B cell (primary cell): ENCODE results near the gene ZNF277. TPM values are rescaled to one million over a fixed set of nuclear protein-coding genes. Genes with fewer than 3 reads are reported as not detected.

Experiments used
- ATAC-seq: fragments of 200-7000 bp; cut with Tn5 transposase; one replicate; pipeline ENCODE4 v1.10.0; 2021; ENCODE audit warnings: low read depth, mild to moderate bottlenecking, moderate number of reproducible peaks, moderate library complexity
- CTCF ChIA-PET: fragments of 350-600 bp; sonication (Branson Sonifier 250); formaldehyde crosslinking; loops from one replicate; lab custom pipeline; 2021; ENCODE audit warnings: antibody characterized with exemption, inconsistent platforms; lab: Charles Lee
- POLR2A ChIA-PET: fragments of 350-600 bp; sonication (Branson Sonifier 250); formaldehyde crosslinking; loops from one replicate; lab custom pipeline; 2021; ENCODE audit warnings: antibody characterized with exemption; lab: Charles Lee
- DNase-seq: peaks from one replicate; pipeline ENCODE4 v3.0.0; 2013
- H2AFZ ChIP-seq: 2 replicates; pipeline ENCODE4 v1.6.1; 2012; ENCODE audit warnings: mild to moderate bottlenecking, low read depth, low read length; ENCODE audit not compliant: insufficient read depth, poor library complexity, severe bottlenecking
- H3K27ac ChIP-seq, 2 donors: 1 replicate in 1 of 2; 2 replicates in 1 of 2; pipeline ENCODE4 v1.5.1; 2012 to 2013; ENCODE audit warnings: low read length in 2 of 2, mild to moderate bottlenecking in 2 of 2, moderate library complexity in 1 of 2
- H3K27me3 ChIP-seq, 4 experiments: fragments of 200-600 bp in 1 of 4; sonication (generic) in 1 of 4; replicated peaks in 1 of 4; 1 replicate in 2 of 4; 2 replicates in 2 of 4; pipeline versions ENCODE4 v1.6.1 to v1.7.0; 2013 to 2016; ENCODE audit warnings: low read length in 3 of 4, mild to moderate bottlenecking in 2 of 4, mixed read lengths in 1 of 4, moderate library complexity in 1 of 4; ENCODE audit not compliant: insufficient read depth in 4 of 4, control insufficient read depth in 3 of 4; ENCODE audit errors: control extremely low read depth in 1 of 4
- H3K36me3 ChIP-seq, 2 experiments: replicated peaks in 1 of 2; 1 replicate in 1 of 2; 2 replicates in 1 of 2; pipeline versions ENCODE4 v1.6.1 to v1.7.1; 2013; ENCODE audit warnings: low read length in 1 of 2; ENCODE audit not compliant: insufficient read depth in 2 of 2, control insufficient read depth in 1 of 2; ENCODE audit errors: control extremely low read depth in 1 of 2, extremely low read depth in 1 of 2
- H3K4me1 ChIP-seq, 2 donors: fragments of 200-600 bp in 1 of 2; sonication (generic) in 1 of 2; 1 replicate in 1 of 2; 2 replicates in 1 of 2; pipeline versions ENCODE4 v1.5.1 to v1.6.1; 2013 to 2017; ENCODE audit warnings: low read length in 2 of 2; ENCODE audit not compliant: control insufficient read depth in 2 of 2, insufficient read depth in 2 of 2
- H3K4me2 ChIP-seq: replicated peaks from 2 replicates; pipeline ENCODE3; 2012; ENCODE audit warnings: mild to moderate bottlenecking, low read depth, low read length; ENCODE audit not compliant: poor library complexity, severe bottlenecking
- H3K4me3 ChIP-seq, 5 experiments: fragments of 200-600 bp in 1 of 5; sonication (generic) in 1 of 5; 1 replicate in 3 of 5; 2 replicates in 2 of 5; pipeline versions ENCODE4 v1.5.1 to v1.7.0; 2011 to 2016; ENCODE audit warnings: low read length in 4 of 5, mild to moderate bottlenecking in 4 of 5, low read depth in 2 of 5, control low read depth in 1 of 5, moderate library complexity in 1 of 5; ENCODE audit not compliant: insufficient read depth in 1 of 5; ENCODE audit errors: control extremely low read depth in 1 of 5, extremely low read depth in 1 of 5
- H3K79me2 ChIP-seq: fragments of 200-600 bp; sonication (generic); one replicate; pipeline ENCODE4 v1.6.0; 2016; ENCODE audit warnings: low read length; ENCODE audit not compliant: control insufficient read depth, insufficient read depth
- H3K9ac ChIP-seq: fragments of 200-600 bp; sonication (generic); 2 replicates; pipeline ENCODE4 v1.6.1; 2017; ENCODE audit warnings: mild to moderate bottlenecking, low read length, moderate library complexity
- H3K9me3 ChIP-seq, 3 donors: one replicate each; pipeline versions ENCODE4 v1.6.1 to v1.7.1; 2013; ENCODE audit warnings: low read length in 2 of 3; ENCODE audit not compliant: control insufficient read depth in 2 of 3, insufficient read depth in 1 of 3; ENCODE audit errors: control extremely low read depth in 1 of 3
- H4K20me1 ChIP-seq: 2 replicates; pipeline ENCODE4 v1.6.0; 2012; ENCODE audit warnings: mild to moderate bottlenecking, low read length; ENCODE audit not compliant: insufficient read depth, control insufficient read depth, poor library complexity, severe bottlenecking
- H3K27ac Mint-ChIP-seq: one replicate; pipeline ENCODE4 v1.8.0; 2021; ENCODE audit warnings: mixed read lengths
- H3K27me3 Mint-ChIP-seq: one replicate; pipeline ENCODE4 v1.8.0; 2021; ENCODE audit warnings: mixed read lengths
- H3K4me1 Mint-ChIP-seq: one replicate; pipeline ENCODE4 v1.8.0; 2021; ENCODE audit warnings: mixed read lengths
- H3K4me3 Mint-ChIP-seq: one replicate; pipeline ENCODE4 v1.8.0; 2021; ENCODE audit warnings: mixed read lengths
- H3K9me3 Mint-ChIP-seq: one replicate; pipeline ENCODE4 v1.8.0; 2022; ENCODE audit warnings: mixed read lengths; ENCODE audit not compliant: insufficient read depth
- EZH2 ChIP-seq: IDR thresholded peaks from 2 replicates; pipeline ENCODE4 v1.6.1; 2012; ENCODE audit warnings: borderline replicate concordance, low read depth, mild to moderate bottlenecking, moderate library complexity, low read length; ENCODE audit not compliant: insufficient read depth, poor library complexity, severe bottlenecking
- WGBS: methylation state at CpG from one replicate; pipeline ENCODE4 v1.1.5; 2013; ENCODE audit warnings: missing lambda C conversion rate; ENCODE audit not compliant: insufficient coverage; 5-methylcytosine and 5-hydroxymethylcytosine counted together
- intact Hi-C: fragments of 100-400 bp; cut with micrococcal nuclease; formaldehyde crosslinking; loops from one replicate; pipeline ENCODE4 v1.10.0; 2022
- polyA plus RNA-seq: library from polyadenylated mRNA; depleted of rRNA; stranded (reverse); fragments of >200 nt; gene quantifications from 2 replicates; pipeline ENCODE4 v1.2.3, GENCODE V29; 2012
- total RNA-seq, 2 donors: library from RNA; stranded (reverse); fragments of 120-200 nt in 1 of 2; gene quantifications; 1 replicate in 1 of 2; 2 replicates in 1 of 2; pipeline versions ENCODE4 v1.2.3 to v1.2.4, GENCODE V29; 2013 to 2022
- TF ChIP-seq, protein P1 (sequence below): fragments of 200-600 bp; IDR thresholded peaks from one replicate; pipeline ENCODE4 v1.8.0; 2022; ENCODE audit warnings: antibody characterized with exemption, mild to moderate bottlenecking

Gene ZNF277
- total and polyA plus RNA-seq, 2 donors (not counting 1 experiment from before 2014, with no cell fraction given) = 9.5 to 18.6 TPM

DNA sequence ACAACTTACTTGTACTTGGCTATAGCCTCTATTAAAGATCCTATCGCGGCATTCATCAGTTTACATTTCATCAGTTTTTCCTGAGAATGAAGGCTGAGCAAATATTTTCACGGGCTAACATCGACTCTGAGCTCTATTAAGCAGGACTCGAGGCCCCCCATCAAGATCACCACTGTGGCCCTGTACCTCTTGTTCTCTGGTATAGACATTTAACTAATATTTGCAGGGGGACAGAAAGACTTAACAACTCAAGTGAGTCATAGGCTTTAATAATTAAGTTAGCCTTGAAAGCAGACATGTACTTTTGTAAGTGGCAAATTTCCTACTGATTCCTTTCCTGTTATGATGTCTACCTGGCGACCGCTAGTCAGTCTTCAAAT is 45.7 kb upstream of the ZNF277 start:
- no peaks in the 10 kb centered on the region for H3K79me2 ChIP-seq
- intact Hi-C loops = no loop called here
- H3K4me3 Mint-ChIP-seq = no peak overlapping the region
- H3K4me1 ChIP-seq = peaks cover 0 to 5% of the 10 kb centered on the region in 2 donors
- POLR2A ChIA-PET = no interaction called here
- TF ChIP-seq EZH2 = no peak
- TF ChIP-seq, protein P1, sequence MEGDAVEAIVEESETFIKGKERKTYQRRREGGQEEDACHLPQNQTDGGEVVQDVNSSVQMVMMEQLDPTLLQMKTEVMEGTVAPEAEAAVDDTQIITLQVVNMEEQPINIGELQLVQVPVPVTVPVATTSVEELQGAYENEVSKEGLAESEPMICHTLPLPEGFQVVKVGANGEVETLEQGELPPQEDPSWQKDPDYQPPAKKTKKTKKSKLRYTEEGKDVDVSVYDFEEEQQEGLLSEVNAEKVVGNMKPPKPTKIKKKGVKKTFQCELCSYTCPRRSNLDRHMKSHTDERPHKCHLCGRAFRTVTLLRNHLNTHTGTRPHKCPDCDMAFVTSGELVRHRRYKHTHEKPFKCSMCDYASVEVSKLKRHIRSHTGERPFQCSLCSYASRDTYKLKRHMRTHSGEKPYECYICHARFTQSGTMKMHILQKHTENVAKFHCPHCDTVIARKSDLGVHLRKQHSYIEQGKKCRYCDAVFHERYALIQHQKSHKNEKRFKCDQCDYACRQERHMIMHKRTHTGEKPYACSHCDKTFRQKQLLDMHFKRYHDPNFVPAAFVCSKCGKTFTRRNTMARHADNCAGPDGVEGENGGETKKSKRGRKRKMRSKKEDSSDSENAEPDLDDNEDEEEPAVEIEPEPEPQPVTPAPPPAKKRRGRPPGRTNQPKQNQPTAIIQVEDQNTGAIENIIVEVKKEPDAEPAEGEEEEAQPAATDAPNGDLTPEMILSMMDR = no peak
- H3K27ac Mint-ChIP-seq = no peak overlapping the region
- CTCF ChIA-PET = no interaction called here
- no peak overlapping the region for H2AFZ ChIP-seq
- H3K27me3 ChIP-seq = no peaks in the 10 kb centered on the region
- H3K4me1 Mint-ChIP-seq = peaks cover 6% of the 10 kb centered on the region
- H3K9ac ChIP-seq = no peak overlapping the region
- no peaks in the 10 kb centered on the region for H3K9me3 Mint-ChIP-seq
- H3K9me3 ChIP-seq = no peaks in the 10 kb centered on the region
- no peak overlapping the region for H3K4me3 ChIP-seq
- no peaks in the 10 kb centered on the region for H3K27me3 Mint-ChIP-seq
- WGBS = no CpG with 5 or more reads among the region's 7 CpGs
- no peaks in the 10 kb centered on the region for H3K36me3 ChIP-seq
- no peak overlapping the region for H3K4me2 ChIP-seq
- ATAC-seq = no peak
- H4K20me1 ChIP-seq = no peaks in the 10 kb centered on the region
- no peak overlapping the region for H3K27ac ChIP-seq
- no peak for DNase-seq

DNA sequence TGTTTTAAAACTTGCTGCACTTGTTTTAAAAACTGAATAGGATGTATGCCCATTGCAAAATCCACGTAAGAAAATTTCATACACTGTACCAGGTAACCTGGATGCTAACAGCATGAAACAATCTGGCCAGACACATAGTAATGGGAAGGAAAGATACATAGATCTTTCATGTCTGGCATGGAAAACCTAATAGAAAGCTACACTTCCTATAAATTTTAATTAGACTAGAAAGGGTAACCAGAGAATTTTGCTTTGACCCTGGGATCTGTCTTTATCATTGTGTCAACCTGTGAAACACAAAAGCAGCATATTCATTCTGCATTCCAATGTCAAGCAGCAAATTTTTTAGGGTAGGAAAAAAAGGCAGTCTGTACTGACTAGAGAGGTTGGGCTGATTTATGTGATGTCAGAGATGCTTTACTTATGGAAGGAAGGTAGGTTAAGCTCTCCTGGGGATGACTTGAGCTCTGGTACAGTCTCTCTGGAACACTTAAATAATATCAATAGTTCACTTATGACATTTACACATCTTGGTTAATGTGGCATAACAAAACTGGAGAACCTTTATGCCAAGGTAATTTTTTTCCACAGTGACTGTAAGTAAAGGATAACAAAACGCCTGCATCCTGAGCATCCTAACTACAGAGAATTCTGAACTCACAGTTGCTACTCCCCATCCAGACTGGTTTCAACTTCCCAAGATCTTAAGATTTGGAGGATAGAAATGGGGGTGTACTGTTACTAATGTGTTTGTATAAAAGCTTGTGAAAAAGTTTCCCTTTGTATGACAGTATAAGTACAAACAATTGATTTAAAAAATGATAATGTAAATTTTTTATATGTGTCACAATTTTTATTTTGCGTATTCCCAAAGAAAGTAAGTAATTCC is 45.0 kb upstream of the ZNF277 start:
- H3K4me1 ChIP-seq = peaks cover 0 to 5% of the 10 kb centered on the region in 2 donors
- no peak overlapping the region for H3K4me2 ChIP-seq
- no peak for TF ChIP-seq EZH2
- TF ChIP-seq, protein P1 = no peak
- H3K36me3 ChIP-seq = no peaks in the 10 kb centered on the region
- Mint-ChIP-seq H3K9me3 (no peaks in the 10 kb centered on the region), H3K27ac (no peak overlapping the region), H3K27me3 (no peaks in the 10 kb centered on the region), H3K4me1 (peaks cover 6% of the 10 kb centered on the region), H3K4me3 (no peak overlapping the region)
- no peak overlapping the region for H2AFZ ChIP-seq
- H3K9me3 ChIP-seq = no peaks in the 10 kb centered on the region
- ChIA-PET CTCF (interaction anchor here (0.6 kb wide), 1 partner anchor 101 kb away, joined by 5 read pairs; no protein-coding TSS in a partner anchor), POLR2A (no interaction called here)
- no peak overlapping the region for H3K9ac ChIP-seq
- no peaks in the 10 kb centered on the region for H3K79me2 ChIP-seq
- WGBS = no CpG with 5 or more reads among the region's 3 CpGs
- H3K27me3 ChIP-seq = no peaks in the 10 kb centered on the region
- intact Hi-C loops = no loop called here
- H3K27ac ChIP-seq = no peak overlapping the region
- H3K4me3 ChIP-seq = no peak overlapping the region
- ATAC-seq (no peak), DNase-seq (no peak)
- no peaks in the 10 kb centered on the region for H4K20me1 ChIP-seq
